Gastroesophageal sphincter (tissue), 3 donors: ENCODE results near the gene ALPG.
"Not testable (repeated sequence)": the region's sequence is repeated elsewhere in the genome, so short reads cannot be mapped to it uniquely, and the experiment has no call there.

Source experiments
- POLR2A ChIP-seq, 2 donors: fragments of 450-650 bp; IDR thresholded peaks; one replicate each; pipeline ENCODE4 v1.6.1; 2017; ENCODE audit warnings: antibody characterized with exemption in 2 of 2, mild to moderate bottlenecking in 2 of 2, moderate library complexity in 1 of 2
- POLR2AphosphoS5 ChIP-seq: sonication (generic); formaldehyde crosslinking; IDR thresholded peaks from one replicate; pipeline ENCODE4 v1.6.1; 2017; ENCODE audit warnings: antibody characterized with exemption
- TF ChIP-seq, protein P1 (sequence below), 4 experiments: fragments of 200-600 bp in 2 of 4; fragments of 450-650 bp in 2 of 4; sonication (generic) in 1 of 4; IDR thresholded peaks; one replicate each; pipeline ENCODE4 v1.5.1; 2017 to 2019; ENCODE audit warnings: antibody characterized with exemption in 4 of 4, mild to moderate bottlenecking in 2 of 4, moderate library complexity in 2 of 4

DNA sequence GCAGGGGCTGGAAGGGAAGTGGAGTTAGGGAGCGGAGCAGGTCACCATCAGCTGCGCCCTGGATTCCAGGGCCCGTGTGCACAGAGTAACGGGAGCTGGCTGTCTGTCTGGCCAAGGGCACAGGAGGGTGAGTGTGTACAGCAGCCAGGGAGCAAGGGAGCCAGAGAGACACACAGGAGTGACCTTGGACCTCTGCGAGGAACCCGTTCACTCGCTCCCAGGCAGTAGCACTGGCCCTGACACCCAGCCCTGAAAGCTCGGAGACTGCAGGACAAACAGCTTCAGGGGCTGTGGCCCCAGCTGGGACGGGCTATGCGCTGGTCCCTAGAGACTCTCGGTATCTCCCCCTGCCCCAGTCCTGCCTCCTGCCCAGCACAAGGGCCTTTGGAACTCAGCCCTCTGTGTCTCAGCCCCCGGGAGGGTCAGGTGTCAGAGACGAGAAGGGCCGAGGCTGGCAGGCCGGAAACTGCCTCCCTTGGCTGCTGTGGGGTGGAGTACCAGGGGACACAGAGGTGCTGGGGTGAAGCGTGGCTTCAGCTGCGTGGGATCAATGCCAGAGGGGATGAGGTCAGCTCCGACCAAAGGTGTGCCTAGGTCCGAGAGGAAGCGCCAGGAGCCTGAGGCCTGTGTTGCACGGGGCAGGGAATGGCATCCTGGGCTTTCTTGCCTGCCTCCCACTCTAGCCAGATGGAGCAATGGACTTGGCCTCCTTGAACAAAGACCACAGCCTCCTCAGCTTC, 37.2 kb downstream of the ALPG start:
- TF ChIP-seq, protein P1, sequence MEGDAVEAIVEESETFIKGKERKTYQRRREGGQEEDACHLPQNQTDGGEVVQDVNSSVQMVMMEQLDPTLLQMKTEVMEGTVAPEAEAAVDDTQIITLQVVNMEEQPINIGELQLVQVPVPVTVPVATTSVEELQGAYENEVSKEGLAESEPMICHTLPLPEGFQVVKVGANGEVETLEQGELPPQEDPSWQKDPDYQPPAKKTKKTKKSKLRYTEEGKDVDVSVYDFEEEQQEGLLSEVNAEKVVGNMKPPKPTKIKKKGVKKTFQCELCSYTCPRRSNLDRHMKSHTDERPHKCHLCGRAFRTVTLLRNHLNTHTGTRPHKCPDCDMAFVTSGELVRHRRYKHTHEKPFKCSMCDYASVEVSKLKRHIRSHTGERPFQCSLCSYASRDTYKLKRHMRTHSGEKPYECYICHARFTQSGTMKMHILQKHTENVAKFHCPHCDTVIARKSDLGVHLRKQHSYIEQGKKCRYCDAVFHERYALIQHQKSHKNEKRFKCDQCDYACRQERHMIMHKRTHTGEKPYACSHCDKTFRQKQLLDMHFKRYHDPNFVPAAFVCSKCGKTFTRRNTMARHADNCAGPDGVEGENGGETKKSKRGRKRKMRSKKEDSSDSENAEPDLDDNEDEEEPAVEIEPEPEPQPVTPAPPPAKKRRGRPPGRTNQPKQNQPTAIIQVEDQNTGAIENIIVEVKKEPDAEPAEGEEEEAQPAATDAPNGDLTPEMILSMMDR (IDR thresholded peaks at IDR 0.05): not testable (repeated sequence)
- not testable (repeated sequence) for TF ChIP-seq POLR2A (IDR thresholded peaks at IDR 0.05); POLR2AphosphoS5
